ENCODE data around the gene PCSK2.

The PCSK2 gene

GRCh38 chr20:17473659-17474058 is 246.8 kb downstream of the PCSK2 start:
- Histone ChIP-seq H3K9me2 (replicated peaks; ENCODE audit: control insufficient read depth, low read length) (no peaks in the 10 kb centered on the region), H3F3A (ENCODE audit: control insufficient read depth, insufficient read depth) (no peaks in the 10 kb centered on the region), H4K20me1 (ENCODE audit: control insufficient read depth, insufficient read depth, low read depth, low read length) (no peaks in the 10 kb centered on the region), H3K79me2 (ENCODE audit: control insufficient read depth, low read length) (no peaks in the 10 kb centered on the region), H3K4me2 (ENCODE audit: low read length) (no peak overlapping the region), H3K9me3 (ENCODE audit: control insufficient read depth, insufficient read depth, low read length) (no peaks in the 10 kb centered on the region), H3K27me3 (ENCODE audit: control insufficient read depth, low read length) (no peaks in the 10 kb centered on the region), H3K4me1 (ENCODE audit: control insufficient read depth, low read length) (no peaks in the 10 kb centered on the region), H3K36me3 (ENCODE audit: control insufficient read depth, low read length) (no peaks in the 10 kb centered on the region), H3K4me3 (ENCODE audit: low read length) (no peak overlapping the region), H3K27ac (ENCODE audit: low read depth, low read length) (no peak overlapping the region)
- TF ChIP-seq EZH2phosphoT487 (IDR thresholded peaks at IDR 0.05; ENCODE audit: borderline replicate concordance, low read length) = no peak

- H3F3A ChIP-seq (ENCODE audit: control insufficient read depth, insufficient read depth) = no peaks in the 10 kb centered on the region
- no peak overlapping the region for H3K4me3 ChIP-seq (ENCODE audit: low read length)
- H3K4me2 ChIP-seq (ENCODE audit: low read length) = no peak overlapping the region
- no peaks in the 10 kb centered on the region for H3K79me2 ChIP-seq (ENCODE audit: control insufficient read depth, low read length)
- H4K20me1 ChIP-seq (ENCODE audit: control insufficient read depth, insufficient read depth, low read depth, low read length) = no peaks in the 10 kb centered on the region
- H3K9me3 ChIP-seq (ENCODE audit: control insufficient read depth, insufficient read depth, low read length) = no peaks in the 10 kb centered on the region
- no peak overlapping the region for H3K27ac ChIP-seq (ENCODE audit: low read depth, low read length)
- H3K9me2 ChIP-seq (replicated peaks; ENCODE audit: control insufficient read depth, low read length) = no peaks in the 10 kb centered on the region
- H3K36me3 ChIP-seq (ENCODE audit: control insufficient read depth, low read length) = no peaks in the 10 kb centered on the region
- no peaks in the 10 kb centered on the region for H3K4me1 ChIP-seq (ENCODE audit: control insufficient read depth, low read length)
- no peaks in the 10 kb centered on the region for H3K27me3 ChIP-seq (ENCODE audit: control insufficient read depth, low read length)
- no peak for TF ChIP-seq CTCF (IDR thresholded peaks at IDR 0.05; ENCODE audit: low read depth, low read length, poor library complexity, severe bottlenecking)
- no peak for TF ChIP-seq EZH2phosphoT487 (IDR thresholded peaks at IDR 0.05; ENCODE audit: borderline replicate concordance, low read length)
Observed at GRCh38 chr20:17479063-17479657, 252.3 kb downstream of the PCSK2 start.

- Histone ChIP-seq H3K4me2 (ENCODE audit: low read length) (no peak overlapping the region), H4K20me1 (ENCODE audit: control insufficient read depth, insufficient read depth, low read depth, low read length) (no peaks in the 10 kb centered on the region), H3K36me3 (ENCODE audit: control insufficient read depth, low read length) (no peaks in the 10 kb centered on the region), H3F3A (ENCODE audit: control insufficient read depth, insufficient read depth) (no peaks in the 10 kb centered on the region), H3K9me2 (replicated peaks; ENCODE audit: control insufficient read depth, low read length) (no peaks in the 10 kb centered on the region), H3K4me1 (ENCODE audit: control insufficient read depth, low read length) (no peaks in the 10 kb centered on the region), H3K27me3 (ENCODE audit: control insufficient read depth, low read length) (no peaks in the 10 kb centered on the region), H3K9me3 (ENCODE audit: control insufficient read depth, insufficient read depth, low read length) (no peaks in the 10 kb centered on the region), H3K27ac (ENCODE audit: low read depth, low read length) (no peak overlapping the region), H3K79me2 (ENCODE audit: control insufficient read depth, low read length) (no peaks in the 10 kb centered on the region), H3K4me3 (ENCODE audit: low read length) (no peak overlapping the region)
- TF ChIP-seq EZH2phosphoT487 (IDR thresholded peaks at IDR 0.05; ENCODE audit: borderline replicate concordance, low read length) (no peak), CTCF (IDR thresholded peaks at IDR 0.05; ENCODE audit: low read depth, low read length, poor library complexity, severe bottlenecking) (no peak)
Observed at GRCh38 chr20:17480696-17481095, 253.9 kb downstream of the PCSK2 start.

- H3F3A ChIP-seq (ENCODE audit: control insufficient read depth, insufficient read depth) = no peaks in the 10 kb centered on the region
- no peaks in the 10 kb centered on the region for H3K79me2 ChIP-seq (ENCODE audit: control insufficient read depth, low read length)
- H3K27ac ChIP-seq (ENCODE audit: low read depth, low read length) = no peak overlapping the region
- no peaks in the 10 kb centered on the region for H3K4me1 ChIP-seq (ENCODE audit: control insufficient read depth, low read length)
- no peak for TF ChIP-seq CTCF (IDR thresholded peaks at IDR 0.05; ENCODE audit: low read depth, low read length, poor library complexity, severe bottlenecking)
- no peak for TF ChIP-seq EZH2phosphoT487 (IDR thresholded peaks at IDR 0.05; ENCODE audit: borderline replicate concordance, low read length)
- no peak overlapping the region for H3K4me3 ChIP-seq (ENCODE audit: low read length)
- no peak overlapping the region for H3K4me2 ChIP-seq (ENCODE audit: low read length)
- no peaks in the 10 kb centered on the region for H3K9me3 ChIP-seq (ENCODE audit: control insufficient read depth, insufficient read depth, low read length)
- no peaks in the 10 kb centered on the region for H3K27me3 ChIP-seq (ENCODE audit: control insufficient read depth, low read length)
- no peaks in the 10 kb centered on the region for H4K20me1 ChIP-seq (ENCODE audit: control insufficient read depth, insufficient read depth, low read depth, low read length)
- no peaks in the 10 kb centered on the region for H3K9me2 ChIP-seq (replicated peaks; ENCODE audit: control insufficient read depth, low read length)
- H3K36me3 ChIP-seq (ENCODE audit: control insufficient read depth, low read length) = no peaks in the 10 kb centered on the region
Observed at GRCh38 chr20:17481661-17482060, 254.8 kb downstream of the PCSK2 start.
